Progenitor cell of endocrine pancreas (in vitro differentiated cells): ENCODE results near the gene CHSY3. TPM values are rescaled to one million over a fixed set of nuclear protein-coding genes. Genes with fewer than 3 reads are reported as not detected.

Source experiments
- DNase-seq: peaks from one replicate; pipeline ENCODE4 v3.0.0; 2021; ENCODE audit warnings: low spot score; ENCODE audit not compliant: unreplicated experiment
- H3K27ac Mint-ChIP-seq: 2 replicates; pipeline ENCODE4 v1.8.0; 2021; ENCODE audit warnings: mild to moderate bottlenecking, moderate library complexity, mixed read lengths
- H3K27me3 Mint-ChIP-seq: 2 replicates; pipeline ENCODE4 v1.8.0; 2021; ENCODE audit warnings: mixed read lengths
- H3K36me3 Mint-ChIP-seq: 2 replicates; pipeline ENCODE4 v1.8.0; 2022; ENCODE audit warnings: mixed read lengths; ENCODE audit not compliant: insufficient read depth
- H3K4me1 Mint-ChIP-seq: 2 replicates; pipeline ENCODE4 v1.8.0; 2021; ENCODE audit warnings: low read depth, mixed read lengths
- H3K4me3 Mint-ChIP-seq: 2 replicates; pipeline ENCODE4 v1.8.0; 2021; ENCODE audit warnings: low read depth, mild to moderate bottlenecking, moderate library complexity, mixed read lengths
- H3K9me3 Mint-ChIP-seq: 2 replicates; pipeline ENCODE4 v1.8.0; 2021; ENCODE audit warnings: low read depth, mixed read lengths
- total RNA-seq: library from RNA; stranded (reverse); gene quantifications from 2 replicates; pipeline ENCODE4 v1.2.1, GENCODE V29; 2021
- TF ChIP-seq, protein P1 (sequence below): fragments of 200-600 bp; sonication (generic); IDR thresholded peaks from one replicate; pipeline ENCODE4 v1.5.0; 2021; ENCODE audit warnings: antibody characterized with exemption, mild to moderate bottlenecking; ENCODE audit not compliant: unreplicated experiment

CHSY3 gene
- total RNA-seq, 1 donor from 2014 or later, result 0.84 TPM

DNA sequence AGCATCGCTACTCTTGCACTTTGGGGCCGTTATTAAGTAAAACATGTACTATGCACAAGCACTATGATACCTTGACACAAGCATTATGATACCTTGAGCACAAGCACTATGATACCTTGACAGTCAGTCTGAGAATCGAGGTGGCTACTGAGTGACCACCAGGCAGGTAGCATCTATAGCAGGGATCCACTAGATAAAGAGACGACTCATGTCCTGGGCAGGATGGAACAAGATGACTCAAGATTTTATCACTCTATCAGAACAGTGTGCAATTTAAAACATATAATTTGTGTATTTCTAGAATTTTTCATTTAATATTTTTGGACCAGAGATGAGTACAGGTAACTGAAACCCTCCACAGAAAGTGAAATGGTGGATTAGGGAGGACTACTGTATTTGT is 16.9 kb downstream of the CHSY3 start:
- H3K4me1 Mint-ChIP-seq, result no peaks in the 10 kb centered on the region
- no peak for DNase-seq
- TF ChIP-seq, protein P1, sequence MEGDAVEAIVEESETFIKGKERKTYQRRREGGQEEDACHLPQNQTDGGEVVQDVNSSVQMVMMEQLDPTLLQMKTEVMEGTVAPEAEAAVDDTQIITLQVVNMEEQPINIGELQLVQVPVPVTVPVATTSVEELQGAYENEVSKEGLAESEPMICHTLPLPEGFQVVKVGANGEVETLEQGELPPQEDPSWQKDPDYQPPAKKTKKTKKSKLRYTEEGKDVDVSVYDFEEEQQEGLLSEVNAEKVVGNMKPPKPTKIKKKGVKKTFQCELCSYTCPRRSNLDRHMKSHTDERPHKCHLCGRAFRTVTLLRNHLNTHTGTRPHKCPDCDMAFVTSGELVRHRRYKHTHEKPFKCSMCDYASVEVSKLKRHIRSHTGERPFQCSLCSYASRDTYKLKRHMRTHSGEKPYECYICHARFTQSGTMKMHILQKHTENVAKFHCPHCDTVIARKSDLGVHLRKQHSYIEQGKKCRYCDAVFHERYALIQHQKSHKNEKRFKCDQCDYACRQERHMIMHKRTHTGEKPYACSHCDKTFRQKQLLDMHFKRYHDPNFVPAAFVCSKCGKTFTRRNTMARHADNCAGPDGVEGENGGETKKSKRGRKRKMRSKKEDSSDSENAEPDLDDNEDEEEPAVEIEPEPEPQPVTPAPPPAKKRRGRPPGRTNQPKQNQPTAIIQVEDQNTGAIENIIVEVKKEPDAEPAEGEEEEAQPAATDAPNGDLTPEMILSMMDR, result no peak
- H3K4me3 Mint-ChIP-seq, result no peak overlapping the region
- no peak overlapping the region for H3K27ac Mint-ChIP-seq
- H3K36me3 Mint-ChIP-seq, result no peaks in the 10 kb centered on the region
- H3K9me3 Mint-ChIP-seq, result no peaks in the 10 kb centered on the region
- no peaks in the 10 kb centered on the region for H3K27me3 Mint-ChIP-seq

DNA sequence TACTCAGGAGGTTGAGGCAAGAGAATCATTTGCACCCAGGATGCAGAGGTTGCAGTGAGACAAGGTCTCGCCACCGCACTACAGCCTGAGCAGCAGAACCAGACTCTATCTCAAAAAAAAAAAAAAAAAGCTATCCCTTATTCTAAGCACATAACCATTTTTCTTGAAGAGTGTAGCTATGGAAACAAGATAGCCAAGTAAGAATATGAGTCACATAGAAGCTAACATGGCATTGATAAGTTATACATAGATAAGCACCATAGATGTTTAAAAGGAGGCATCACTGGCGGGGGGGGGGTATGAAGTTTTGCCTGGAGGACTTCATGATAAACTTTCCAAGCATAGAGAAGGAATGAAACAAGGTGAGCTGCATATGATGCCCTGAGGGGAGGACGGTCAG is 26.0 kb downstream of the CHSY3 start:
- Mint-ChIP-seq H3K27ac (no peak overlapping the region), H3K9me3 (no peaks in the 10 kb centered on the region), H3K36me3 (no peaks in the 10 kb centered on the region), H3K4me3 (no peak overlapping the region), H3K4me1 (no peaks in the 10 kb centered on the region), H3K27me3 (no peaks in the 10 kb centered on the region)
- TF ChIP-seq, protein P1, result no peak
- DNase-seq, result no peak

DNA sequence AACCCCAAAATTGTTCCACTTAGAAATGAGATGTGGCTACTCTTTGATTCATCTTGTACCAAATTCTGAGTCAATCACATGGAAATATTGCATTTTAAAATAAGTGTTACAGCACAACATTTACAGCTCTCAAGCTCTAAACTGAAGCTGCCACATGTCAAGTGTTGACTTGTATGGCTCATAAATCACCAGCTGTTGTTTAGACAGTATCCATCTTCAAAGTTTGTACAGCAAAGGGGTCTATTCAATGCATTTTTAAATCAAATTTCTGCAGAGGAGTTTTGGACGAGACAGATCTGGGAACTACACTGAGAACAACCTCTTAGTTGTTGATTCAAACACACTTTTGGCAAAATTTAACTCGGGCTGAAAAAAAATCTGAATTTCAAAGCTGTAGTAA is 31.4 kb downstream of the CHSY3 start:
- H3K4me3 Mint-ChIP-seq, result no peak overlapping the region
- no peaks in the 10 kb centered on the region for H3K36me3 Mint-ChIP-seq
- no peak overlapping the region for H3K27ac Mint-ChIP-seq
- no peaks in the 10 kb centered on the region for H3K27me3 Mint-ChIP-seq
- H3K4me1 Mint-ChIP-seq, result no peaks in the 10 kb centered on the region
- peaks cover 16% of the 10 kb centered on the region for H3K9me3 Mint-ChIP-seq
- DNase-seq, result no peak
- TF ChIP-seq, protein P1, result no peak

DNA sequence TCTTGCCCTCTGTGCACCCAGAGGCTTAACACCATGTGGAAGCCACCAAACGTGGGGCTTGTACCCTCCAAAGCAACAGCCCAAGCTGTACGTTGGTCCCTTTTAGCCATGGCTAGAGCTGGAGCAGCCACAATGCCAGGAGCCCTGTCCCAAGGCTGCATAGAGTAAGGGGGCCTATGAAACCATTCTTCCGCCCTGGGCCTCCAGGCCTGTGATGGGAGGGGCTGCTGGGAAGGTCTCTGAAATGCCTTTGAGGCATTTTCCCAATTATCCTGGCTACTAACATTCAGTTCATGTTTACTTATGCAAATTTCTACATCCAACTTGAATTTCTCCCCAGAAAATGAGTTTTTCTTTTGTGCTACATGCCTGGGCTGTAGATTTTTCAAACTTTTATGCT is 33.8 kb downstream of the CHSY3 start:
- no peaks in the 10 kb centered on the region for H3K27me3 Mint-ChIP-seq
- no peak overlapping the region for H3K27ac Mint-ChIP-seq
- H3K4me3 Mint-ChIP-seq, result no peak overlapping the region
- no peaks in the 10 kb centered on the region for H3K4me1 Mint-ChIP-seq
- TF ChIP-seq, protein P1, result no peak
- H3K36me3 Mint-ChIP-seq, result no peaks in the 10 kb centered on the region
- no peak for DNase-seq
- H3K9me3 Mint-ChIP-seq, result peaks cover 16% of the 10 kb centered on the region

DNA sequence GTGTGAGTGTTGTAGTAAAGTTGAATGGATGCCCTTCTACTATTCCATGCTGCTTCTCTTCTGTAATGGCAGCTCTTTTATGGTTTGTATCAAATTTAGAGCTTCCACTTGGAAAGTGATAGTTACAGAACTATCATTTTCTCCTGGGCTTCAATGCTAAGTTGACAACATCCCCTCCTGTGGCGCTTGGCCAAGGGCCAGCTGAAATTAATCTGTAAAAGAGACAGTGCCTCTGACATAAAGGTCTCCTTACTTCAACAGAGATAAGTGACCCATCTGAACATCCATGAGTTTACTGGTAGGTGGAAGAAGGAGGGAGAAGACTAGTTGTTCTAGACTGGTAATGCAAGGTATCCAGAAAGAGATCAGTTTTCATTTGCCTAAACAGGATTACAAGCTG is 39.7 kb downstream of the CHSY3 start:
- no peaks in the 10 kb centered on the region for H3K27me3 Mint-ChIP-seq
- no peak overlapping the region for H3K4me3 Mint-ChIP-seq
- H3K9me3 Mint-ChIP-seq, result peaks cover under 1% of the 10 kb centered on the region
- H3K27ac Mint-ChIP-seq, result no peak overlapping the region
- H3K36me3 Mint-ChIP-seq, result no peaks in the 10 kb centered on the region
- no peak for DNase-seq
- H3K4me1 Mint-ChIP-seq, result no peaks in the 10 kb centered on the region
- TF ChIP-seq, protein P1, result no peak
